ENCODE results near the gene OTP.

OTP gene

DNA sequence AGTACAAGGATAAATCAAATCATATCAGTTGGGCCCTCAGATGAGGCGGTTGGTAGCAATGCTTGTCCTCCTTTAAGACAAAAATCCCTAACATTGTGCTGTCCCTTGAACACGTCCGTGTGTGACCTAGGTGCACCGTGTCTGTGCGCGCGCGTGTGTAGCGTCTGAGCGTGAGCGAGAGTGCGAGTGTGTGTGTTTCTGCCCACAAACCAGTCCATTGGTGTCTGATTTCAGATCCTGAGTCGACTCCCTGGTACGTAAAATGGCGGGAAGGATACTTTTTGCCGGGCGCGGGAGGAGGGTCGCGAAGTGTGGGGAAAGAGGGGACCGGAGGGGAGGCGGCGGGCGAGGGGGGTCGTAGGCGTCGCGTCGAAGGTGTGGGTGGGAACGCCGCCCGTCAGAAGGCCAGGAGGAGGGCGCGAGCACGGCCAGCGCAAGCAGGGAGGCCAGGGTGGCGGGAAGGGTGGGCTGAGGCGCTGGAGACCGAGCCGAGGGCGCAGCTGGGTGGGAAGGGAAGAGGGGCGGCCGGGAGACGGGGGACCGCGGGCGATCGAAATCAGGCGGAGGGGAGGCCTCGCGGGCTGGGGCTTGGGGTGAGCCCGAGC is 8.9 kb downstream of the OTP start:
- TF ChIP-seq, protein P1, sequence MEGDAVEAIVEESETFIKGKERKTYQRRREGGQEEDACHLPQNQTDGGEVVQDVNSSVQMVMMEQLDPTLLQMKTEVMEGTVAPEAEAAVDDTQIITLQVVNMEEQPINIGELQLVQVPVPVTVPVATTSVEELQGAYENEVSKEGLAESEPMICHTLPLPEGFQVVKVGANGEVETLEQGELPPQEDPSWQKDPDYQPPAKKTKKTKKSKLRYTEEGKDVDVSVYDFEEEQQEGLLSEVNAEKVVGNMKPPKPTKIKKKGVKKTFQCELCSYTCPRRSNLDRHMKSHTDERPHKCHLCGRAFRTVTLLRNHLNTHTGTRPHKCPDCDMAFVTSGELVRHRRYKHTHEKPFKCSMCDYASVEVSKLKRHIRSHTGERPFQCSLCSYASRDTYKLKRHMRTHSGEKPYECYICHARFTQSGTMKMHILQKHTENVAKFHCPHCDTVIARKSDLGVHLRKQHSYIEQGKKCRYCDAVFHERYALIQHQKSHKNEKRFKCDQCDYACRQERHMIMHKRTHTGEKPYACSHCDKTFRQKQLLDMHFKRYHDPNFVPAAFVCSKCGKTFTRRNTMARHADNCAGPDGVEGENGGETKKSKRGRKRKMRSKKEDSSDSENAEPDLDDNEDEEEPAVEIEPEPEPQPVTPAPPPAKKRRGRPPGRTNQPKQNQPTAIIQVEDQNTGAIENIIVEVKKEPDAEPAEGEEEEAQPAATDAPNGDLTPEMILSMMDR (IDR thresholded peaks at IDR 0.05; ENCODE audit: insufficient read depth, low read depth, low read length, missing control alignments): no peak
- no peak overlapping the region for H3K4me3 ChIP-seq (ENCODE audit: low read length)
- DNase-seq (ENCODE audit: low read depth): no peak

DNA sequence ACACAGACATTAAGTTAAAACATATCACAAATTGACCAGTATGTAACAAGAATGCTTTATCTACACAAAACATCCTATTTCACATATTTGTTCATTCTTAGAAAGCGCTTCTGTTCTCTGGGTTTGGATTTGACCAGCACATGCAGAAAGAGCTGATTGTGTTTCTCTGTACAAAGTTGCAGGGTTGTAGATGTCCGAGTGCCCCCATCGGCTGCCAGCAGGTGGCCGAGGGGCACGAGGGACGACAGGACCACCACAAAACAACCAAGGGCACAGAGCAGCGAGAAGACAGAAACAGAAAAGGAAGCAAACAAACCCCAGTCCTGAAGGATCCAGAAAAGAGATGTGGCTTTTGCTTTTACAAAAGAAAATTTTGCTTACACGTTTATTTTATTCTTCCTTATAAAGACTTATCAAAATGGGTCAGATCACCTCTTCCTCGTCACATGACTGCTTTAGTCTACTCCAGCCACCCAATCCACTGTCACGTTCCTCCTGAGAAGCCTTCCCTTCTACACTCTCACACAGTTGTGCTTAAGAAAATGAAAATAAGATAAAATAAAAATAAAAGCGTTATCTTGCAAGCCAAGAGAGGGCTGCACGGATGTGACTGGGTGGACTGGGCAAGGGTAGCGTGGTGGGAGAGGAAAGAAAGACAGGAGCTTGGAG is 9.5 kb downstream of the OTP start:
- H3K4me3 ChIP-seq (ENCODE audit: low read length): no peak overlapping the region
- TF ChIP-seq, protein P1 (IDR thresholded peaks at IDR 0.05; ENCODE audit: insufficient read depth, low read depth, low read length, missing control alignments): no peak
- DNase-seq (ENCODE audit: low read depth): no peak

DNA sequence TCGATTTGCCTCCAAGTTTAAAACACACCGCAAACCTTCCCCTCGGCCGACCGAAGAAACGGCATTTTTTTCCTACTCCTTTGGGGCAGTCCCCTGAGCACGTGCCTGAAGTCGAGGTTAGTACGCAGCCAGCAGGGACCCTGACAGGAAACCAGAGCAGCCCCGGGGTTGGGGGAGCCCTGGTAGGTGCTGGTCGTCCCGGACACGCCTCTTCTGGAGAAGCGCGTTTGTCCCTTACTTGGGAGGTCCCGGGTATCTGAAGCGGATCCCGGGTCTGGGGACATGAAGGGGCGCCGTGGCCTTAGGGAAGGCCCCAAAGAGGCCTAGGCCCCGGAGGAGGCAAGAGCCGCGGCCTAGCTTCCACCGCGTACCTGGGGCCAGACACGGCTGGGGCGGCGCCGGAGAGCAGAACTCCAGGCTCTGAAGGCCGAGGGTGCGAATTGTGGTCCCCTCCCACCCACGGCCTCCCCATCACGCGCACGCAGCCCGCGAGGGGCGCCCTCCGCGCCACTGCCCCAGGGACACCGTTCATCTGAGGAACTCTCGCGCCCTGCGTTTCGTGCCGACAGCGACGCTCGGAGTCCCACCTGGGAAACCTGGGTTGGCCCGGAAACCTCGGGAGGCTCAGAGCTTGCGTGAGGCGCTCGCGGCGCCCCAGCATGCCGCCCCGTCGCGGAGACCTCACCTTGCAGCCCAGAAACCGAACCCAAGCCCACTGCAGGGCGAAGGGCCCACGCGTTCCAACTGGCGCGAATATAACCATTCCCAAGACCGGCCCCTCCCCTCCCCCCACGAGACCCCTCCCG is 10.4 kb downstream of the OTP start:
- DNase-seq (ENCODE audit: low read depth): no peak
- no peak overlapping the region for H3K4me3 ChIP-seq (ENCODE audit: low read length)
- TF ChIP-seq, protein P1 (IDR thresholded peaks at IDR 0.05; ENCODE audit: insufficient read depth, low read depth, low read length, missing control alignments): no peak

DNA sequence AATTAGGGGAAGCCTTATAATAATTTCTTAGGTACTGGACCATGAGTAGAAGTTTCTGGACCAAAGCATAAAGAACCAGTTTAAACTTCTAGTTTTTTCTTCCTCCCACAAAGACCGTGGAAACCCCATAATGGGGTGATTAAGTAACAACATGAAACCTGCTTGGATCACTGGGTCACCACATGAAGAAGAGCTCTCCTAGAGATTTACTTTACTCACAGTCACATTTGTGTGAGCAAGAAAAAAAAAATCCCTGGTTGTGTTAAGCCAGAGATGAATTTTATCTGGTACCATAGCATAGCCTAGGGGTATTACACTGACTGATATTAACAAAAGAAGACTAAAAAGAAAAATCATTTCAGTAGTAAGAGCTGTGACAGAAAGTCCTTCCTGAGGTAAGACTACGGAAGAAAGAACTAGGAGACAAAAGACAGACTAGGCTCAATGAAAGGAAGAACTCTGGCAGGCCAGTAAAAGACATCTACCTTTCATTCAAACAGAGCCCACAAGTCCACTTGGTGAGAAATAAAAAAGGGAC is 15.2 kb downstream of the OTP start:
- H3K4me3 ChIP-seq (ENCODE audit: low read length): no peak overlapping the region
- DNase-seq (ENCODE audit: low read depth): no peak
- TF ChIP-seq, protein P1 (IDR thresholded peaks at IDR 0.05; ENCODE audit: insufficient read depth, low read depth, low read length, missing control alignments): no peak

DNA sequence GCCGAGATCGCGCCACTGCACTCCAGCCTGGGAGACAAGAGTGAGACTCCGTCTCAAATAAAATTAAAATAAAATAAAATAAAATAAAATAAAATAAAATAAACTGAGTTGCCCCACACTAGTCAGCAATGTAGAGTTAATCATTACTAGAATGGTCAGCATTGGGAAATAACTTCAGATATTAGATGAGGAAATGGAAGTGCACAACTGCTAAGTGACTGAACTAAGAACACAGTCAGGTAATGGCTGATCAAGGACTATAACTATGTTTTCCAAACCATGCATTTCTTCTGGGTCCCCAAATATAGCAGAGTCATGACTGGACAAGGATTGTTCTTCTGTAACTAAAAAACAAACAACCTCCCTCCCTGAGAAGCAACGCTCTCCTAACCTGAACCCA is 17.1 kb downstream of the OTP start:
- H3K4me3 ChIP-seq (ENCODE audit: low read length): no peak overlapping the region
- no peak for DNase-seq (ENCODE audit: low read depth)
- TF ChIP-seq, protein P1 (IDR thresholded peaks at IDR 0.05; ENCODE audit: insufficient read depth, low read depth, low read length, missing control alignments): no peak

DNA sequence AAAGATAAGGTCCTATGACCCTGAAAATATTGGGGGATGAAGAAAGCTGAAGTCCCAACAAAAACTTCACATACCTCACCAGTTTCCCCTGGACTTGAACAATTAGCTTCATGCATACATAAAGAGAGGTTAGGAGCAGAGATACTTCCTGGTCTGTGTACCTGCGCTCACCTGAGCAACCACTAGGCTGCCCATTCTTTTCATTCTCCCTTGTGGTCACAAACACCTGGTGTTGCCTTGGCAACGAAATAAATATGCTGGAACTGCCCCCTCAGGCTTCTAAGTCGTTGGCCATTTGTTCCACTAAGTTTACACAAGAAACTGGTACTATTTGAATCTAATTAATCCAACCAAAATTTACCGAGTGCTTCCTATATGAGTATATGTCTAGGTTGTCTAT is 18.1 kb downstream of the OTP start:
- TF ChIP-seq, protein P1 (IDR thresholded peaks at IDR 0.05; ENCODE audit: insufficient read depth, low read depth, low read length, missing control alignments): peak; percentile 42
- DNase-seq (ENCODE audit: low read depth): peak; percentile 39
- no peak overlapping the region for H3K4me3 ChIP-seq (ENCODE audit: low read length)

All from epithelial cell of esophagus (primary cell).